DMS114 treated with DMSO at 0.1 percent for 48 hours (cell line): ENCODE data around the gene GAS2L2.
A peak's percentile ranks its signal among the peaks of the same experiment; 100 is the strongest.

Experiments used
- DNase-seq: peaks from one replicate; lab custom pipeline; 2025; ENCODE audit not compliant: unreplicated experiment; lab: John Stamatoyannopoulos, UW

GAS2L2 gene

GRCh38 chr17:35748341-35748841 is 4.6 kb downstream of the GAS2L2 start:
- DNase-seq, result no peak

GRCh38 chr17:35747540-35748017 is 5.5 kb downstream of the GAS2L2 start:
- DNase-seq, result peak; percentile 68

GRCh38 chr17:35745749-35746320 is 7.2 kb downstream of the GAS2L2 start:
- DNase-seq, result no peak

- no peak for DNase-seq
Measured at GRCh38 chr17:35745246-35745645, 7.8 kb downstream of the GAS2L2 start.

- DNase-seq, result no peak
Measured at GRCh38 chr17:35744830-35745229, 8.2 kb downstream of the GAS2L2 start.

- DNase-seq, result no peak
Measured at GRCh38 chr17:35743626-35744328, 9.3 kb downstream of the GAS2L2 start.

GRCh38 chr17:35742896-35743477 is 10.1 kb downstream of the GAS2L2 start:
- no peak for DNase-seq

- DNase-seq, result no peak
Measured at GRCh38 chr17:35742496-35742895, 10.5 kb downstream of the GAS2L2 start.

GRCh38 chr17:35740997-35741931 is 11.8 kb downstream of the GAS2L2 start:
- DNase-seq, result no peak

- no peak for DNase-seq
Measured at GRCh38 chr17:35740216-35740615, 12.8 kb downstream of the GAS2L2 start.

- no peak for DNase-seq
Measured at GRCh38 chr17:35738519-35739133, 14.4 kb downstream of the GAS2L2 start.

GRCh38 chr17:35736236-35736635 is 16.8 kb downstream of the GAS2L2 start:
- DNase-seq, result no peak

GRCh38 chr17:35735036-35735805 is 17.8 kb downstream of the GAS2L2 start:
- no peak for DNase-seq

GRCh38 chr17:35734396-35734795 is 18.6 kb downstream of the GAS2L2 start:
- no peak for DNase-seq

GRCh38 chr17:35733366-35733765 is 19.7 kb downstream of the GAS2L2 start:
- no peak for DNase-seq

GRCh38 chr17:35732806-35733136 is 20.3 kb downstream of the GAS2L2 start:
- no peak for DNase-seq

- DNase-seq, result no peak
Measured at GRCh38 chr17:35731917-35732805, 20.9 kb downstream of the GAS2L2 start.

GRCh38 chr17:35731239-35731916 is 21.7 kb downstream of the GAS2L2 start, which contains the start of gene RASL10B:
Gene RASL10B (plus strand): TSS chr17:35731639. CDS start chr17:35735185, 3,546 bp downstream.
- DNase-seq, result no peak
